Inflammatory macrophage treated with lipopolysaccharide for 4 hours (primary cell): ENCODE data around the gene ITFG1.
A peak's percentile ranks its signal among the peaks of the same experiment; 100 is the strongest.

Experiments used
- DNase-seq: peaks from one replicate; pipeline ENCODE4 v3.0.0-alpha.2; 2020

Gene ITFG1

DNA sequence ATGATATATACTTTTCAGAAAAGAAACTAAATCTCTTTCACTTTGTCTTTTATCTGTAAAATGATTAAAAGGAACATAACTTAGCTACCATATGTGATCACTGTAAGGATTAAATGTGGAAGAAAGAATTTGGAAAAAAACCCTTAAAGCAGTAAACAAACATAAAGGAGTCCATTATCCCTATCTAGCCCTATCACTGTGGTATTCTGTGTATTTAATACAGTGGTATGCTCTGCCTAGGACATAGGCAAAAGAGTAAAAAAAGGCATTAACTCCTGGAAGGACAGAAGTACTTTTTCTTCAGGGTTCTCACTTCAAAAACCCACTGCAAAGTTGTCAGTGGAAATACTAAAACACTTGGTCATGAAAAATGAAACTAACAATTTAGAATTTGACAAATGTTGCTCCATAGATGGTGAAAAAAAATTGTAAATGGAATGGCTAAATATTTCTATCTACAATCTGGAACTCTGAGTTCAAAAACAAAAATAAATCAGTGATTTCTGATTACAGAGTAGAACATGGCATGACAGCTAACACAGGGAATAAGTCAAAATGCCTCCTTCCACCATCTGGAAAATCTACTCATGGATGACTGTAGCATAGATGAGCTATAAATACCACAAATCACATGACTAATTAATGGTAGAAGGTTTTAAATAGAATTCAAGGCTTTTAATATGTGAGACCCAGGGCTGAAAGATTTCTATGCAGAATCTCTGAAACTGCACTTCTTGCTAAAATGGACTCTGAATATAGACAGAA is 140.1 kb downstream of the ITFG1 start:
- DNase-seq, result no peak

DNA sequence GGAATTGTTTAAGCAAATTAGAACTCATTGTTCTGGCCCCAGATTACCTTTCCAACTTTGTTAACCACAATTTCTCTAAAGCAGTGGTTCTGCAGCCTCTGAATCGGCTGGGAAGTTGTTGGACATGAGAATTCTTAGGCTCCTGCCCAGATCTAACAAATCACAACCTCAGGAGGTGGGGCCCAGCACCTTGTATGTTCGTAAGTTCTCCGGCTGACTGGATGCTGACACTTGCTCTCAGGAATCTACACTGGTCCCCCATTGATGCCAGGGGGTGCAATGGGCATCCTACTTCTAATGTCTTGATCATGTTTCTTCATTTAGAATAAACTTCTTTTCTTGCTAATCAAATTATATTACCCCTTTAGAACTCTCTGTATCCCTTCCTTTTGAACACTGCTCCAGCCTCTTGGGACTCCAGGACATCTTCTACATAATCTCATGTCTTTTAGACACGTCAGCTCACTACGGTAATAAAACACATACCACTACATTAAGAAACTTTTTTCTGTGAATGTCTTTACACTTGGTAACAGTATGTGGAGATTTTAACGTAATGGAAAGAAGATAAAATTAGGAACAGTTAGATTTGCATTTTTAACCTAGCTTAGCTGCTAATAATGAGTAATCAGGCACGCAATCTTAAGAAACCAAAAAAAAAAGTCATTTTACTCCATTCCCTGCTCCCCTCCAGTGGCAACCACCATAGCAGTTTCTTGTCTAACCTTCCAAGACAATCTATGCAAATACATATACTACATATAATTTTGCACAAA is 143.2 kb downstream of the ITFG1 start:
- DNase-seq, result no peak

DNA sequence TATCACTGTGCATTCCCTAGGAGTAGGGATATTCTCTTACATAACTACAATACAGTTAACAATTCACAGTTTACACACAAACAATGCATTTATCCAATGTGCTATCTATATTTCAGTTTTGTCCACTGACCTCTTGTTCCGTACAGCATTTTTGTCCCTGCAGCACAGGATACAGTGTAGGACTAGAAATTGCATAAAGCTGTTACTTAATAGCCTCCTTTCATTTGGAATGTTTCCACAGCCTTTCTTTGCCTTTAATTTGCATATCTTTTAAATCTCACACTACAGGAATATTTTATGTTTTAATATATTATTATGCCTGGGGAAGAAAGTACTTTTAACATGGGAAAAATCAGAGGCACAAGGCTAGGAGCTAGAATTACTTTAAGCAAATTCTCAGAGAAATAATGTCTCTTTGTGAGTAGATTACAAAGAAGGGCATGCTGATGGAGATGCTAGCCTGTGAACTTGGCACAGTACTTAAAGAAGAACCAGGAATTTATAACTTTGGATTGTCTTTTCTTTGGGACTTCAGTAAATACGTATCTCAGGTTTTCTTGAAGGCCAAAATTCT is 144.3 kb downstream of the ITFG1 start:
- no peak for DNase-seq

DNA sequence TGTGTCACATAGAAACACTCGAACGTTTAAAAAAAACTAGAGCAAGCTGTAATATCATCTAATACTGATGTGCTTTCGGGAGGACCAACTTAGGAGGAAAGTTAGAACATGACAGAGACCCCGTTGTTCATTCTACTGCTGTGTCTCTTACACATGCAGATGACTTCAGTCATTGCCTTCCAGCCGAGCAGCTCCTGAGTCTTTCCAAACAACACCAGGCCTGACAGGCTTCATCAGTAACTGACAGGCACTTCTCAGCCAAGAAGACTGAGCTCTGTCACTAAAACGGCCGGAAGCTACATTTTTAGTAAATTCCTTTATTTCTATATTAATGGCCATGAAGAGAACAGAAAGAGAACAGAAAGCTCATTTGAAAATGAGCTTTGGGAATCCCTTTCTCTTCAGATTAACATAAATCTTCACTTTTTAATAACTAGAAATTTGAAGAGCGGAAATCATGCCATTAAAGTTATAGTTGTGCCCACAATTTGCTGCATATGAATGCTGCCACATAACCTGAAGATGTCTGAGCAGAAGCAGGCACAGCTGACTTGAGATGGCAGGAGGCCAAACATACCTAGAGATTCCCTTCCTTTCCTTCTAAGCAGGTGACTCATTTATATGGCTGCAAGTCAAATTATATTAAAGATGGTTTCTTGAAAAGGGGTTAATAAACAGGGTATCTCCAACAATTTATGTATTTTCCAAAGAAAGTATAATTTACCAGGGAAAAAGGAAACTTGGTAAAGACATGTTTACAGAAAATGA is 148.9 kb downstream of the ITFG1 start:
- DNase-seq, result no peak

DNA sequence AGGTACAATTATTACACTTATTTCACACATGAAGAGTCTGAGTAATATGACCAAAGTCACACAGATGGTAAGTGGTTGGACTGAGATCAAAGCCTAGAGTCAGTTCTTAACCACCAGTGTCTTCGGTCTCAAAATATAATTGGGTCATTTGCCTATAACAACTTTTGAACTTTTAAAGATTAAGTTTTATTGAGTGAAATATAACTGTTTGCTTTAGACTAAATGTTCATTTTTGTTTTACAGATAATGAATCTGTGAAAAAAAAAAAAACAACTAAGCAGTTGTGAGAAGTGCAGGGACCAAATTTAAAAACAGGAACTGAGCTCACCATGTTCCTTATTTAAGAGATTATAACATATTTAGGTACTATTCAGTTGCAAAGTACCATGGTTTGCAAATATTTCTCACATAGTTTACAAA is 150.1 kb downstream of the ITFG1 start:
- DNase-seq, result peak; percentile 14

DNA sequence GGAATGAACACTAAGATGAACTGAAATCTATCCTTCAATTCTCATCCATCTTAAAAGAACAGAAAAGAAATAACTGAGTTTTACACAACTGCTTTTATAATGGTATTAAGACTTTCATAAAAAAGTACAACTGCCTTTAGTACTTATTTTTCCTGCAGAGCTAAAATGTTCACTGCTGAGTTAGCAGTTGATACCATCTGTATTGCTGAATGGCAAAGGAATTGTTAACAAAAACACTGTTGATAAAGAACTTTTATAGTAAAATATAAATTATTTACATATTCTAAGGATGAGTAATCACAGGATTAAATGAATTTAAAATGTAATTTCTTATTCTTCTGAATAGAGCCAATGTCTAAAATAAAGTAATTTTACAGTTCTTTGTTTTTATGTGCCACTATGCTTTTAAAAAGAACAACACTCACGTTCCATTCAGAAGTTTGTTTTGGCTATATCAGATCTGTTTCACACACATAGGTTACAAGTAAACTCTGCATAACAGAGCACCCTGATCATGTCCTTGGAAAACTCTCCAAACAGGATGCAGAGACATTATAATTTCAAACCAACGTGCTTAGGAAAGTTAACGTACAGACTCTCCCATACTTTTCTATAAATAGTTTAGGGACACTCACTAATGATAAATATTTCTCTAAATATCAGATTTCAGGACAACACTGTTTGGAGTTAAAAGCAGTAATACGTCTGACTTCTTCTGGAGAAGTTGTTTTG is 151.1 kb downstream of the ITFG1 start:
- no peak for DNase-seq

DNA sequence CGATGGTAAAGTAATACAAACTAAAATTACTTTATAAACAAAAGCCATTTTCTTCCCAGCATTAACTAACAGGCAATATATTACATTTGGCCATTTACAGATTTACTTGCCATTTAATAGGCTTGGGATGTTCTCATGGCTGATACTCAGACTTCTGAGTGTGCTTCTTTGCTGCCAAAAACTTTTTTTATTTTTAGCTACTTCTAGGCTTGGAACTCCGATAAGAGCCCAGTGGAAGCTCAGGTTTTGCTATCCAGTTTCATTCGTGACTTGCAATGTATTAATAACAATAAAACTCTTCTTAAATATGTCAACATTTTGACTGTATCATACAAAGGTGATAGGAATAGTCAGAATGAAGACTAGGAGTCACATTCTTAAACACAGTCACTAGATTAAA is 152.3 kb downstream of the ITFG1 start:
- DNase-seq, result no peak

DNA sequence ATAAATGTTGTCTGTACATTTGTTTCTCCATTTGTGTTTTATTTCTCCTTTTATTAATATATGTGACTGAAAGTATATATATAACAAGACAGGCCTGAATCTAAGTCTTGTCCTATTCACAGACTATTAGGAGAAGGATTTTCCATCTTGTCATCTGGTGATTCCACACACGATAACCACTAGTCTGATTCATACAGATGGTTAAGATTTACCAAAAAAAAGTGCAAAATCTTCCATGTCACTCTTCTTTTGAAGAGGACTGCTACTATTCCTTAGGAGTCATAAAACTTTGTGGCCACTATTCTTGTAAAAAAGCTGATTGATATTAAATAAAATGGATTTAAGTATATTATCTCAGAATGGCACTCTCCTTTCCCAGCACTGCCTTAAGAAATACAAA is 156.3 kb downstream of the ITFG1 start:
- DNase-seq, result no peak

DNA sequence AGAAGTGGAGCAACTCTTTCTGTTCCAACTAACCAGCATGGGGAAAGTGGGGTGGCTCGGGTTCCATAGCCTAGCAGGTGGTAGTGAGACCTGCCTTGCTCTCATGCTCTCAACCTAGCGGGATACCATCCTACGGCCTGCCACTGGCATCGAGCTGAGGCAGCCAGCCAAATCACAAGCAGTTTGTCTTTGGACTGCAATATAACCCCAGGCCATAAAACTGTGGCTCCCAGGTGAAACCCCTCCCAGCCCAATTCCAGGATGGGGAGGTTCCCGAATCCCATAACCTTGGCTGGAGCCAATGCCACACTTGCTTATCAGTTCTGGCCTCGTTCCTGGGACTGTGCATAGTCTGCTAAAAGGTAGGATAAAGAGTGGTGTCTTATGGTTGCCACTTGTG is 161.3 kb downstream of the ITFG1 start:
- no peak for DNase-seq

DNA sequence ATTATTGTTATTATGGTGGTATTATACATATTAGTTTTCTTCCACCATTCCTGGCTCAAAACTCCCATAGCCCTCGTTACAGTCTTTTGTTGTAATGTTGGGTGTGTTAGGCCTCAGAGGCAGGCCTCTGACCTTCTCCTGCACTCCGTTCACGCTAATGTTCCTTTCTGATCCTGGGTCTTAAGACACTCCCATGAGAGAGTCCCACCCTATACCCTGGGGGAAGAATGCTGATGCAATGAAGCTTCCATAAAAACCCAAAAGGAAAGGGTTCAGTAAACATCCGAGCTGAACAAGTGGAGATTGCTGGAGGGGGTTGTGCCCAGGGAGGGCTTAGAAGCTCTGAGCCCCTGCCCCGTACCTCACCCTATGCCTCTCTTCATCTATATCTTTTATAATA is 175.9 kb downstream of the ITFG1 start:
- DNase-seq, result no peak

DNA sequence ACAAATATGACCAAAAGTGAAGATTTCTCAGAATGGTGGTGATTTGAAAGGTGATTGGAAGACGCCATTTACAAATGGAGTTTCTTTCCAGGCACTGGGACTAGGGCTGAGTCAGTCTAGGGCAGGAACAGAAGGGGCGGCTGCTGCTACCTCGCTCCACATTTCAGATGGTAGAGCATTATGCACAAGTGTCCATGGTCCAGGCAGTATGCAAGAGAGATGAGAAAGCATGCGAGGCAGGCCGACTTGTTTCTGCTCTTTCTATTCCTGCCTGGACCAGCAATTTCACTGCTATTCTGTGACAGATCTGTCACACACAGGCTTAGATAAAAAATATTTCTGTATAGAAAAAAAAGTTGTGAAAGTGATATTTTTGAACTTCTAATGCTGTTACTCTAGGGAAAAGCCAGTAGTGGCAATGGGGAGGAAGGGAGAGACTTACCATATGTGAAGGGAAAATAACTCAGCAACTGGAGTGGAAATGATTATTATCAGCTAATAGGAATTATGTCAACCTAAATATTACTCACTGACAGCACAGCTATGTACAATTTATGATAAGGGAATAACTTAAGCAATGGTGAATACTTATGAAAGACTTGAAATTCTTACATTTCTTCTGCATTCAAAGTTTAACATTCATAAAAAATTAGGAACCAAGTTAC is 182.4 kb downstream of the ITFG1 start:
- no peak for DNase-seq

DNA sequence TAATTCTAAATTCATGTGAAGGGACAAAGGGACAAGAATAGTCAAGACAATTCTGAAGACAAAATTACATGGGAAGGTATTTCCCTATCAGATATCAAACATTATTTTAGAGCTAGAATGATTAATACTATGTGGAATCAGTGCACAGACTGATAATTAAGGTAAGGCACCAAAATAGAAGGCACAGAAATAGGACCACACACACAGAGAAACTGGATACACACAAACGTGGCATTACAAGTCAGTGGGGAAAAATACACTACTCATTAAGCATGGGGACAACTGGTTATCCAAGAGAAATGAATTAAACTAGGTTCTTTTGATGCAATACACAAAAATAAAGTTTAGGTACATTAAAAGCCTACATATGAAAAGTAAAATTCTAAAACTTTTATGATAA is 184.3 kb downstream of the ITFG1 start:
- DNase-seq, result no peak

DNA sequence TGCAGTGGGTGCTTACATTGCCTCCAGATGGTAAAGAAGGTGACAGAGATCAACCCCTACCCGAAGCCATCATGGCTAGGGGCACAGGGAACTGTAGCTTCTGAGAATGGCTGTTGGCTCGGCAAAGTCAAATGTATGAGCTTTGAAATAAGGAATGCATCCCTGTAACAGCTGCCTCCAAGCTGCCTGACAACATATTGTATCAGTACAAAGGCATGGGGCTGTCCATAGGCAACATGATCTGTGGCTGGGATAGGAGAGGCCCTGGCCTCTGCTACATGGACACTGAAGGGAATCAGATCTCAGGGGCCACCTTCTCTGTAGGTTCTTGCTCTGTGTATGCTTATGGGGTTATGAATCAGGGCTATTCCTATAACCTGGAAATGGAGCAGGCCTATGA is 197.9 kb downstream of the ITFG1 start:
- DNase-seq, result no peak

DNA sequence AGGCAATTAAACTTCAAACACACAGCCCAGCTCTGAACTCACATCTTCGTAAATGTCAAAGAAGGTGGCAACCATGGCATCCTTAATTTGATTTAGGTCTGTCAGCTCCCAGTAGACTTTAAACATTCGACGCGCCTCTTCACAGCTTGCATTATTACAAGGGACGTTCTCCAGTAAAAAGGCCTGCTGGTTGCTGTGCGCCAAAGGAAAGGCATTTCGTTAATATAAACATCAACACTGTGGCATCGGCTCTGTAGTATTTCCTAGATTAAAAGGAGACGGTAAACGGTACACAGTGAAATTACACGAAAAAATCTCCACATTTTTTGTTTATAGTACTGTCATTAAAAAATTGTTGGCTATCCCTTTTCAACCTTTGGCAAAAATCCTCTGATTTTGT is 200.4 kb downstream of the ITFG1 start:
- no peak for DNase-seq

DNA sequence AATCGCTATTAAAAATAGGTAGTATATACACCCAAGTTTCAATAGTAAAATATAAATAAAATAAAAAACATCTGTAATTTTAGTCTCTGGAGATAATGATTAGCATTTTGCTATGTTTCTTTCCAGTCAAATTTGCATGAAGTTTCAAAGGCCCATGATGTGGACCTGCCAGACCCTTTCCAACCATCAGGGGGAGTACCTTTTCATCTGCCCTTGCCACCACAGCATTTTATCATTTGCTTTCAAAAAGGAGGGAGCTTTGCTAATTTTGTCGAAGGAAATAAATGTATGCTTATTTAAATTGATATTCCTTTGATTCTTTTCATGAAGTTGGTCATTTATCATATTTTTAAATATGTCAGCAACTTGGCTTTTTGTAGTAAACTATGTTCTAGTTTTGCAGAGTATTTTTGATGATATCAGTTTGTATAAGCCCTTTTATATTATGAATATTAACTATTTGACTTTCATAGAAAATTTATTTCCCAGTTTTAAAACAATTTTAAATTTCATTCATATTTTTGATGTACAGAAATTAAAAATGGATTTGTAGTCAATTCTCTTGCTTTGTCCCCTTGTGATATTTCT is 201.9 kb downstream of the ITFG1 start:
- DNase-seq, result peak; percentile 12

DNA sequence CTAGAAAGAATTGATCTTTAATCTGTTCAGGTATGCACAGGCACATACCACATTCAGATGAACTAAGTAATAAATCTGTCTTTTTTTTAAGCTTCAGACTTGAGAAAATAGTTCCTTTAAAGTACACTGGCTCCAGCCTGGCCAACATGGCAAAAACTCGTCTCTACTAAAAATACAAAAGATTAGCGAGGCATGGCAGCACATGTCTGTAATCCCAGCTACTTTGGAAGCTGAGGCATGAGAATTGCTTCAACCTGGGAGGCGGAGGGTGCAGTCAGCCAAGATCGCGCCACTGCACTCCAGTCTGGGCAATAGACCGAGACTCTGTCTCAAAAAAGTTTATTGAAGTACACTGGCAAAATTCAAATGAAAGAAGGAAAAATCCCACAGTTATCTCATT is 206.1 kb downstream of the ITFG1 start:
- DNase-seq, result no peak

DNA sequence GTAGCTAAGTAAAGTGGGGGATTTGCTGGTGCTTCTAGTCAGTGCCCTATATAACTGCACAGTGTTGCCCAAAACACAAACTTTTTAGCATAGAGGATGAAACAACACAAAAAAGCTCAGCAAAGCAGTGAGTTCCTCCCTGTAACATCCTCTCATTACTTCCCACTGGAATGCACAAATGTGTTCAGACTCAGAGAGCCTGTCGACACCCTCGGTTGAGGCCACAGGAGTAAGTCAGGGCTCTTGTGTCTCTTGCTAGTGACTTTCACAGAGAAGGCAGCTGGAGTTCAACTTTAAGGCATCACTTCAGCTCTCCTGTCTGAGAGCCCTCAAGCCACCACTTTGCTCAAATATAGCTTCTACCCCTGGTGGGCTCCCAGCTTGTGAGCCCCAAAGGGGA is 209.9 kb downstream of the ITFG1 start:
- DNase-seq, result no peak

DNA sequence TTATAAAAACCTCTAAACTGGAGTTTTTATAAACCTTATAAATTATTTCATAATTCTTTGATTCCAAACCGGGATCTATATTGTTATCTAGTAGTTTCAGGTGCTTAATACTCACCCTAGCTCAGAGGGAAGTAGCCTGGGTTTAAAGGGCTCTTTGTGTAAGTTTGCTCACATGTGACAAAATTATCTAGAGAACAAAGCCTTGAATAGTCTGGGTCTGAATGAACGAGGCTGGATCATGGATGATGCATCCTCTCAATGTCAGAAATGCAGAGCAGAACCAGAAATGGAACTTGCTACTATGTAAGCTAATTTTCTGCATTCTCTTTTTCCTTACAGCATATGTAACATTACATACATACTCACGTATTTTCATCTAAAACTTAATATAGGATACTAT is 213.2 kb downstream of the ITFG1 start:
- DNase-seq, result no peak

DNA sequence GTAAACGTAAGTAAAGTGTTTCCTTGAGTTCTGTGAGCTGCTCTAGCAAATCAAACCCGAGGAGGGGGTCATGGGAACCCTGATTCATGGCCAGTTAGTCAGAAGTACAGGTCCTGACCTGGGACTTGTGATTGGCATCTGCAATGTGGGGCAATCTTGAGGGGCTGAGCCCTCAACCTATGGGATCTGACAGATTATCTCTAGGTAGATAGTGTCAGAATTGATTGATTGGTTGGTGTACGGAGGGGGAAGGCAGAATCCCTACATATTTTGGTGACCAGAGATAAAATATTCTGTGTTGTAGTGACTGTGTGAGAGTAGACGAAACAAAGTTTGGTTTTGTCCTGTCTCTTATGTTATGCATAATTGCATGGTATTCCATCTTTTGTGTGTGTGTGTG is 216.7 kb downstream of the ITFG1 start:
- DNase-seq, result no peak

DNA sequence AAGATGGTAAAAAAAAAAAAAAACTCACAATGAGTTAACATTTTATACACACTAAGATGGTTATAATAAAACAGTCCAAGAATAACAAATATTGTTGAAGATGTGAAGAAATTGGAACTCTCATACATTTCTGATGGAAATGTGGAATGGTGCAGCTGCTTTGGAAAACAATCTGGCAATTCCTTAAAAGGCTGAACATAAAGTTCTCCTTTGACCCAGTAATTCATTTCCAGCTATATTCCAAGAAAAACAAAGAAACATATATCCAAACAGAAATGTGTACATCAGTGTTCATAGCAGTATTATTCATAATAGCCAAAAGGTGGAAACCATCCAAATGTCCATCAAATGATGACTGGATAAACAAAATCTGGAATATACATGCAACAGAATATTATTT is 219.8 kb downstream of the ITFG1 start:
- no peak for DNase-seq

DNA sequence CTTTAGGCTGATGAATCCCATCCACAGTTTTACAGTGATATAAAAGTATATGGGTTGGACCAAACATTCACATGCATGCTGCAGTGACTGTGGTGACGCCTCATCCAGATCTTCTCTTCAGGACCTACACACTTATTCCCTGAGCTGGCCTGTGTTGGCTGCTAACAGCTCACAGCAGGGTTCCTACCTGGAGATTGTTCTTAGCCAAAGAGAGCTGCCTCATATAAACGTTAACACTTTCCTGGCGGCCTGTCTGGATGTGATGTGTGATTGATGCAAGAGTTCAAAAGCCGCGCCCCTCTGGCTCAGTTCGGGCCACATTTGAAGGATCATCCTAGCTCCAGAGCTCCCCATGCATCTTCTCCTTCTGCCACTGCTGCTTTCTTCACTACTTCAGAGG is 224.1 kb downstream of the ITFG1 start:
- DNase-seq, result no peak

DNA sequence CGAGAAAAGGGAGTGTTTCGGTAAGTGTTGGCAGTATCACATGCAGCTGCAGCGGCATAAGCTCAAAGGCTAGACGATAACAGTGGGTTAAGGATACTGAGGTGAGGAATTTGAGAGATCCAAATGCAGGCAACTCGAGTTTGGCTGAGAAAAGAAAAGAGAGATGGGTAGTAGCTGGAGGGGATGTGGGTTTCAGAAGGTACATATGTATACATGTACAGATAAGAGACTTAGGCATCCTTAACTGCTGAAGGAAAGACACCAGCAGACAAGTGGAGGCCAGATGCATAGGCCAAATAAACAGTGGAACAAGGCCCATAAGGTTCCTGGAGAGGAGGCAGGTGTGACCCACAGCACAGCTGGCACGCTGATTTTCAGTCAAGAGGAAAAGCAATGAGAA is 230.6 kb downstream of the ITFG1 start:
- DNase-seq, result no peak
